PC-9 (cell line): ENCODE measurements around the gene CUL9. TPM values are rescaled to one million over a fixed set of nuclear protein-coding genes. Genes with fewer than 3 reads are reported as not detected.

Experiments
- BruUV-seq: library from RNA; stranded (reverse); fragments of 400-500 nt; replicated peaks from 2 replicates; lab custom pipeline; 2021; lab: Mats Ljungman, UMichigan
- CTCF ChIA-PET: fragments of 300-600 bp; sonication (Branson Sonifier 250); formaldehyde crosslinking; loops from one replicate; lab custom pipeline; 2022; ENCODE audit warnings: antibody characterized with exemption; lab: Charles Lee
- POLR2A ChIA-PET: fragments of 300-600 bp; sonication (Branson Sonifier 250); formaldehyde crosslinking; loops from one replicate; lab custom pipeline; 2022; ENCODE audit warnings: antibody characterized with exemption; ENCODE audit not compliant: unreplicated experiment; lab: Charles Lee
- DNase-seq, 2 experiments: peaks; one replicate each; pipeline versions ENCODE4 v3.0.0 to v3.0.0-alpha.2; 2015 to 2022; ENCODE audit warnings: mixed read lengths in 1 of 2
- H2AFZ ChIP-seq: fragments of 200-600 bp; sonication (generic); 2 replicates; pipeline ENCODE4 v1.8.1; 2017; ENCODE audit warnings: antibody characterized with exemption
- H3F3A ChIP-seq: fragments of 200-600 bp; sonication (generic); 2 replicates; pipeline ENCODE4 v1.8.1; 2017; ENCODE audit warnings: antibody characterized with exemption, mild to moderate bottlenecking, low read depth; ENCODE audit not compliant: insufficient read depth
- H3K27ac ChIP-seq: fragments of 200-600 bp; sonication (generic); 2 replicates; pipeline ENCODE4 v1.6.1; 2016; ENCODE audit warnings: mixed run types
- H3K27me3 ChIP-seq: fragments of 200-600 bp; sonication (generic); 2 replicates; pipeline ENCODE4 v1.6.1; 2016; ENCODE audit warnings: low read depth, mixed run types; ENCODE audit not compliant: insufficient read depth
- H3K36me3 ChIP-seq: fragments of 200-600 bp; sonication (generic); 2 replicates; pipeline ENCODE4 v1.6.1; 2016; ENCODE audit warnings: low read depth, mixed run types
- H3K4me1 ChIP-seq: fragments of 200-600 bp; sonication (generic); replicated peaks from 2 replicates; pipeline ENCODE4 v1.6.1; 2016; ENCODE audit warnings: mixed run types; ENCODE audit not compliant: insufficient read depth
- H3K4me2 ChIP-seq: fragments of 200-600 bp; sonication (generic); 2 replicates; pipeline ENCODE4 v1.6.1; 2017; ENCODE audit warnings: mixed run types
- H3K4me3 ChIP-seq: fragments of 200-600 bp; sonication (generic); 2 replicates; pipeline ENCODE4 v1.6.1; 2016; ENCODE audit warnings: mixed run types
- H3K79me2 ChIP-seq: fragments of 200-600 bp; sonication (generic); 2 replicates; pipeline ENCODE4 v1.6.1; 2017; ENCODE audit warnings: low read depth, mixed run types
- H3K9me2 ChIP-seq: fragments of 200-600 bp; sonication (generic); 2 replicates; pipeline ENCODE4 v1.8.1; 2017; ENCODE audit warnings: mild to moderate bottlenecking; ENCODE audit not compliant: insufficient read depth
- H3K9me3 ChIP-seq: fragments of 200-600 bp; sonication (generic); 2 replicates; pipeline ENCODE4 v1.8.1; 2016; ENCODE audit warnings: low read depth; ENCODE audit not compliant: insufficient read depth
- H4K20me1 ChIP-seq: fragments of 200-600 bp; sonication (generic); 2 replicates; pipeline ENCODE4 v1.8.1; 2017; ENCODE audit not compliant: insufficient read depth
- CTCF ChIP-seq: fragments of 200-600 bp; sonication (generic); conservative IDR thresholded peaks from 2 replicates; pipeline ENCODE4 v1.6.1; 2017; ENCODE audit warnings: mixed run types, antibody characterized with exemption, mild to moderate bottlenecking, moderate library complexity
- EZH2 ChIP-seq: fragments of 200-600 bp; sonication (generic); IDR thresholded peaks from 2 replicates; pipeline ENCODE4 v1.8.0; 2017; ENCODE audit warnings: antibody characterized with exemption, low read depth
- intact Hi-C: fragments of 100-400 bp; cut with micrococcal nuclease; formaldehyde crosslinking; loops from one replicate; pipeline ENCODE4 v1.10.0; 2022; ENCODE audit not compliant: unreplicated experiment
- total RNA-seq: library from RNA; stranded (reverse); gene quantifications from 2 replicates; pipeline ENCODE4 v1.2.3, GENCODE V29; 2021

CUL9 gene
- total RNA-seq, 1 experiment from 2014 or later = 52.8 TPM

- TF ChIP-seq EZH2 = no peak
- TF ChIP-seq CTCF = no peak
- ChIA-PET POLR2A (interaction anchor here (0.6 to 0.7 kb wide), 2 partner anchors 193 to 282 kb away, joined by 4 to 5 read pairs; a partner anchor contains a TSS), CTCF (no interaction called here)
- Histone ChIP-seq H3K27ac (no peak overlapping the region), H3K4me1 (peaks cover 29% of the 10 kb centered on the region), H3K9me3 (no peaks in the 10 kb centered on the region), H3K27me3 (no peaks in the 10 kb centered on the region), H3K79me2 (peaks cover 36% of the 10 kb centered on the region), H2AFZ (peak overlapping the region; percentile 84), H3K4me2 (peak overlapping the region; percentile 87), H3F3A (peaks cover 29% of the 10 kb centered on the region), H3K9me2 (no peaks in the 10 kb centered on the region), H4K20me1 (peaks cover 9% of the 10 kb centered on the region; the same call in 1 of the 2 replicates), H3K36me3 (peaks cover 9% of the 10 kb centered on the region; the same call in 1 of the 2 replicates), H3K4me3 (peak overlapping the region; percentile 93)
- peak in 1 of 2 experiments; percentile 36 for DNase-seq
- intact Hi-C loops = loop anchor here (5.0 to 10.0 kb wide), 3 partner anchors 195 to 455 kb away; partner anchors contain the start of genes GTPBP2 and ZNF318
- no TSS peak for BruUV-seq
These were observed 9.6 kb upstream of the CUL9 start for GRCh38 chr6:43172104-43173007.

- Histone ChIP-seq H2AFZ (no peak overlapping the region), H3K4me2 (peak overlapping the region; percentile 87), H3K9me3 (no peaks in the 10 kb centered on the region), H3K4me3 (peak overlapping the region; percentile 93; the same call in 1 of the 2 replicates), H4K20me1 (peaks cover 9% of the 10 kb centered on the region; the same call in 1 of the 2 replicates), H3K27ac (no peak overlapping the region), H3K4me1 (peaks cover 29% of the 10 kb centered on the region), H3F3A (peaks cover 29% of the 10 kb centered on the region), H3K79me2 (peaks cover 36% of the 10 kb centered on the region), H3K27me3 (no peaks in the 10 kb centered on the region), H3K9me2 (no peaks in the 10 kb centered on the region), H3K36me3 (peaks cover 9% of the 10 kb centered on the region; the same call in 1 of the 2 replicates)
- ChIA-PET CTCF (interaction anchor here (0.8 kb wide), 1 partner anchor 14 kb away, joined by 7 read pairs; no protein-coding TSS in a partner anchor), POLR2A (interaction anchor here (0.6 to 1.0 kb wide), 2 partner anchors 81 to 114 kb away, joined by 7 to 10 read pairs; partner anchors contain the start of genes KLC4 and MRPL2)
- no peak for DNase-seq
- BruUV-seq = TSS peak; percentile 48
- intact Hi-C loops = loop anchor here (1.0 to 10.0 kb wide), 4 partner anchors 114 to 454 kb away; partner anchors contain the start of genes GTPBP2, KLC4, MRPL2 and ZNF318
- TF ChIP-seq EZH2 (no peak), CTCF (no peak)
These were observed 8.3 kb upstream of the CUL9 start for GRCh38 chr6:43173591-43174262.
